Spleen (tissue), 11 donors: Measurements from ENCODE around the gene MYOF. TPM values are rescaled to one million over a fixed set of nuclear protein-coding genes. Genes with fewer than 3 reads are reported as not detected.

Experiments used
- DNase-seq: peaks from one replicate; pipeline ENCODE4 v3.0.0-alpha.2; 2020
- H3K27ac ChIP-seq, 8 donors: fragments of 200-600 bp; sonication (generic) in 7 of 8; 1 replicate in 4 of 8; 2 replicates in 4 of 8; pipeline versions ENCODE4 v1.5.0 to v1.8.0; 2016 to 2021; ENCODE audit warnings: inconsistent platforms in 4 of 8, mild to moderate bottlenecking in 4 of 8, moderate library complexity in 1 of 8
- H3K27me3 ChIP-seq, 7 donors: fragments of 200-600 bp; sonication (generic) in 6 of 7; replicated peaks in 1 of 7; 1 replicate in 4 of 7; 2 replicates in 3 of 7; pipeline versions ENCODE4 v1.5.0 to v1.8.0; 2016 to 2021; ENCODE audit warnings: inconsistent platforms in 3 of 7, mild to moderate bottlenecking in 1 of 7
- H3K36me3 ChIP-seq, 6 donors: fragments of 200-600 bp; sonication (generic) in 5 of 6; 1 replicate in 4 of 6; 2 replicates in 2 of 6; pipeline versions ENCODE4 v1.5.0 to v1.8.0; 2016 to 2021; ENCODE audit warnings: inconsistent platforms in 2 of 6
- H3K4me1 ChIP-seq, 6 donors: fragments of 200-600 bp; sonication (generic) in 5 of 6; 1 replicate in 3 of 6; 2 replicates in 3 of 6; pipeline versions ENCODE4 v1.5.0 to v1.8.0; 2016 to 2021; ENCODE audit warnings: inconsistent platforms in 3 of 6
- H3K4me3 ChIP-seq, 8 donors: fragments of 200-600 bp; sonication (generic) in 7 of 8; 1 replicate in 4 of 8; 2 replicates in 4 of 8; pipeline versions ENCODE4 v1.5.0 to v1.8.0; 2016 to 2021; ENCODE audit warnings: inconsistent platforms in 4 of 8, mild to moderate bottlenecking in 4 of 8, moderate library complexity in 2 of 8
- H3K9me3 ChIP-seq, 8 donors: fragments of 200-600 bp; sonication (generic) in 7 of 8; 1 replicate in 4 of 8; 2 replicates in 4 of 8; pipeline versions ENCODE4 v1.5.0 to v1.8.0; 2016 to 2021; ENCODE audit warnings: inconsistent platforms in 4 of 8
- CTCF ChIP-seq, 11 experiments: fragments of 200-600 bp in 7 of 11; fragments of 450-650 bp in 4 of 11; sonication (generic) in 4 of 11; IDR thresholded peaks in 8 of 11; conservative IDR thresholded peaks in 3 of 11; 1 replicate in 7 of 11; 2 replicates in 4 of 11; pipeline versions ENCODE4 v1.4.0 to v1.8.0; 2016 to 2021; ENCODE audit warnings: antibody characterized with exemption in 11 of 11, inconsistent platforms in 4 of 11, mild to moderate bottlenecking in 1 of 11
- POLR2A ChIP-seq, 3 donors: fragments of 450-650 bp; IDR thresholded peaks; one replicate each; pipeline ENCODE4 v1.5.1; 2017; ENCODE audit warnings: antibody characterized with exemption in 3 of 3, mild to moderate bottlenecking in 1 of 3
- POLR2AphosphoS5 ChIP-seq, 3 donors: sonication (generic); formaldehyde crosslinking; IDR thresholded peaks; one replicate each; pipeline ENCODE4 v1.5.1; 2017; ENCODE audit warnings: antibody characterized with exemption in 3 of 3
- WGBS, 5 donors: extraction: QIAGEN DNeasy Blood & Tissue Kit in 3 of 5; methylation state at CpG; one replicate each; pipeline versions ENCODE4 v1.1.5 to v1.1.7; 2013 to 2018; 5-methylcytosine and 5-hydroxymethylcytosine counted together
- intact Hi-C: fragments of 100-400 bp; cut with DNase I; formaldehyde crosslinking; loops from one replicate; pipeline ENCODE4 v1.15.0; 2023; ENCODE audit warnings: low total_unique reads
- polyA plus RNA-seq, 3 donors: library from polyadenylated mRNA; stranded (reverse); fragments of 200-250 nt; gene quantifications; one replicate each; pipeline ENCODE4 v1.2.1, GENCODE V29; 2013
- total RNA-seq, 7 donors: library from RNA; depleted of rRNA in 3 of 7; stranded (reverse); fragments of >200 nt in 3 of 7; fragmentation: NEBNext Ultra II Directional in 4 of 7; extraction: Animal tissue kit (Norgen Biotek cat#: 25700) in 4 of 7; gene quantifications; one replicate each; pipeline versions ENCODE4 v1.1.0 to v1.2.1, GENCODE V29; 2016 to 2021
- donor health status: healthy with polysubstance abuse.
- donor health status: DM: no; HTN: no; CAD: no; lungs with moderate emphysema.
- donor health status: DM: no; HTN: no; CAD: no.
- donor health status: Bipolar disorder and iron deficiency.
- donor health status: healthy.
- donor health status: DM: no; HTN: no; CAD: no.
- donor health status: DM: yes; HTN: yes; CAD: no.

MYOF gene
- total and polyA plus RNA-seq, 10 donors, result 1.5 to 50.8 (median 20.9) TPM

- Histone ChIP-seq H3K4me3 (no peak overlapping the region), H3K27ac (no peak overlapping the region), H3K9me3 (no peaks in the 10 kb centered on the region), H3K27me3 (no peaks in the 10 kb centered on the region), H3K4me1 (peaks cover 0 to 36% (median 13%) of the 10 kb centered on the region in 6 donors), H3K36me3 (peaks cover 0 to 8% (median 0%) of the 10 kb centered on the region in 6 donors)
- intact Hi-C loops, result no loop called here
- 62 to 70% (median 67%) methylated on average over 3 of the region's 3 CpGs for WGBS, 5 donors
- no peak for DNase-seq
- no peak for TF ChIP-seq CTCF (IDR thresholded peaks at IDR 0.05 in 8 of 11, conservative IDR thresholded peaks at IDR 0.05 in 3 of 11)
- no peak for TF ChIP-seq POLR2A (IDR thresholded peaks at IDR 0.05)
- TF ChIP-seq POLR2AphosphoS5 (IDR thresholded peaks at IDR 0.05), result no peak
Measured at GRCh38 chr10:93390306-93391090, 91.6 kb downstream of the MYOF start.

- Histone ChIP-seq H3K4me3 (peak overlapping the region in 2 of 8 donors; percentile 6 to 17), H3K27ac (peak overlapping the region; percentile 46 to 81 (median 70)), H3K36me3 (no peaks in the 10 kb centered on the region), H3K9me3 (no peaks in the 10 kb centered on the region), H3K27me3 (no peaks in the 10 kb centered on the region), H3K4me1 (peaks cover 0 to 36% (median 13%) of the 10 kb centered on the region in 6 donors)
- 54 to 68% (median 65%) methylated on average over 14 of the region's 14 CpGs for WGBS, 5 donors
- intact Hi-C loops, result no loop called here
- DNase-seq, result no peak
- peak in 1 of 3 donors; percentile 47 for TF ChIP-seq POLR2AphosphoS5 (IDR thresholded peaks at IDR 0.05)
- TF ChIP-seq POLR2A (IDR thresholded peaks at IDR 0.05), result no peak
- TF ChIP-seq CTCF (IDR thresholded peaks at IDR 0.05 in 8 of 11, conservative IDR thresholded peaks at IDR 0.05 in 3 of 11), result peak in 4 of 11 experiments; percentile 9 to 43 (median 32)
Measured at GRCh38 chr10:93386631-93387369, 95.3 kb downstream of the MYOF start.

- TF ChIP-seq CTCF (IDR thresholded peaks at IDR 0.05 in 8 of 11, conservative IDR thresholded peaks at IDR 0.05 in 3 of 11) (no peak), POLR2AphosphoS5 (IDR thresholded peaks at IDR 0.05) (no peak), POLR2A (IDR thresholded peaks at IDR 0.05) (no peak)
- 92 to 98% (median 93%) methylated on average over 2 of the region's 2 CpGs for WGBS, 5 donors
- Histone ChIP-seq H3K4me1 (peaks cover 0 to 30% (median 13%) of the 10 kb centered on the region in 6 donors), H3K4me3 (no peak overlapping the region), H3K9me3 (no peaks in the 10 kb centered on the region), H3K27ac (no peak overlapping the region), H3K27me3 (no peaks in the 10 kb centered on the region), H3K36me3 (peaks cover 0 to 8% (median 0%) of the 10 kb centered on the region in 6 donors)
- no peak for DNase-seq
- intact Hi-C loops, result no loop called here
Measured at GRCh38 chr10:93385345-93385744, 96.8 kb downstream of the MYOF start.

DNA sequence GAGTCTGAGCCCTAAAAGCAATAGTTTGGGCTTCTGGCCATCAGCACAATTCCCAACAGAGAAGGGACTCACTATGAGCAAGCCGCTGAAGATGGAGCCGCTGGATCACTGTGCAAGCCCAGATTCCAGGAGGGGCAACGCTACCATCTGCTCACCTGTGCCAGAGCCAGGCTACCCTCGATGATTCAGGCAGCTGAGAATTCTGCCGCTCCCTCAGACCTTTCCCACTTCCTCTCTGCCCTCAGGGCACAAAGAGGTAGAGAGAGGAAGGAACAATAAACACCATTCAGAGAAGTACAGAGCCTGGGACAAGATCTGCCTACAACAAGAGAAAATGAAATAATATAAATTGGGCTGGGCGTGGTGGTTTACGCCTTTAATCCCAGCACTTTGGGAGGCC, 98.1 kb downstream of the MYOF start:
- DNase-seq, result no peak
- WGBS, 5 donors, result 66 to 78% (median 70%) methylated on average over 7 of the region's 7 CpGs
- no peaks in the 10 kb centered on the region for H3K9me3 ChIP-seq
- TF ChIP-seq CTCF (IDR thresholded peaks at IDR 0.05 in 8 of 11, conservative IDR thresholded peaks at IDR 0.05 in 3 of 11), result no peak
- no peak for TF ChIP-seq POLR2A (IDR thresholded peaks at IDR 0.05)
- TF ChIP-seq POLR2AphosphoS5 (IDR thresholded peaks at IDR 0.05), result no peak
- H3K4me1 ChIP-seq, result peaks cover 0 to 31% (median 13%) of the 10 kb centered on the region in 6 donors
- H3K27me3 ChIP-seq, result no peaks in the 10 kb centered on the region
- H3K27ac ChIP-seq, result no peak overlapping the region
- no peak overlapping the region for H3K4me3 ChIP-seq
- intact Hi-C loops, result no loop called here
- peaks cover 0 to 9% (median 0%) of the 10 kb centered on the region in 6 donors for H3K36me3 ChIP-seq
